GM12872 (cell line): ENCODE measurements around the gene FBXO42.

Experiments used
- CTCF ChIP-seq: IDR thresholded peaks from 3 replicates; pipeline ENCODE4 v1.5.1; 2011; ENCODE audit warnings: low read depth, mild to moderate bottlenecking, low read length, moderate library complexity; ENCODE audit not compliant: insufficient read depth

The FBXO42 gene

GRCh38 chr1:16392740-16393569 lies 40.7 kb upstream of the FBXO42 start:
- no peak for TF ChIP-seq CTCF

GRCh38 chr1:16391411-16391810 lies 39.1 kb upstream of the FBXO42 start:
- no peak for TF ChIP-seq CTCF

GRCh38 chr1:16387201-16388188 lies 35.2 kb upstream of the FBXO42 start:
- no peak for TF ChIP-seq CTCF

- TF ChIP-seq CTCF = no peak
Measured at GRCh38 chr1:16386454-16387113, 34.3 kb upstream of the FBXO42 start.

- no peak for TF ChIP-seq CTCF
Measured at GRCh38 chr1:16385659-16386453, 33.6 kb upstream of the FBXO42 start.

- no peak for TF ChIP-seq CTCF
Measured at GRCh38 chr1:16383888-16384287, 31.6 kb upstream of the FBXO42 start.
